ENCODE measurements around the gene ODF2.
"Not testable (repeated sequence)": the region's sequence is repeated elsewhere in the genome, so short reads cannot be mapped to it uniquely, and the experiment has no call there.

Gene ODF2

DNA sequence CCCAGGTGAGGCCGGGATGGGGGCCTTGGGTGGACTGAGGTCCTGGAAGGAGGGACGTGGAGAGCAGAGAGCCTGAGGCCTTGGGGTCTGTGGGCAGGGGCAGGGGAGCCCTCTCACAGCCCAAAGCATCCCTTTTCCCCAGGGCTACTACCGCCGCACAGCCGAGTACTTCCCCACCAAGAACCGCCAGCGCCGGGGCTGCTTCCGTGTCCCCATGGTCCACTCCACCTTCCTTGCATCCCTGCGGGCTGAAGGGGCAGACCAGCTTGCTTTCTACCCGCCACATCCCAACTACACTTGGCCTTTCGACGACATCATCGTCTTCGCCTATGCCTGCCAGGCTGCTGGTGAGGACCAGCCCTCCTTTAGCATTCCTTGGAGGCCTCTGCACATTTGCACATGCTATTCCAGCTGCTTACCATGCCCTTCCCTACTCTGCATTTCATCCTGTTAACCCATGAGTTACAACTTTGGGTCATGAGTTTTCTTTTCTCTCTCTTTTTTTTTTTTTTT, 31.5 kb upstream of the ODF2 start:
- no peak for DNase-seq

DNA sequence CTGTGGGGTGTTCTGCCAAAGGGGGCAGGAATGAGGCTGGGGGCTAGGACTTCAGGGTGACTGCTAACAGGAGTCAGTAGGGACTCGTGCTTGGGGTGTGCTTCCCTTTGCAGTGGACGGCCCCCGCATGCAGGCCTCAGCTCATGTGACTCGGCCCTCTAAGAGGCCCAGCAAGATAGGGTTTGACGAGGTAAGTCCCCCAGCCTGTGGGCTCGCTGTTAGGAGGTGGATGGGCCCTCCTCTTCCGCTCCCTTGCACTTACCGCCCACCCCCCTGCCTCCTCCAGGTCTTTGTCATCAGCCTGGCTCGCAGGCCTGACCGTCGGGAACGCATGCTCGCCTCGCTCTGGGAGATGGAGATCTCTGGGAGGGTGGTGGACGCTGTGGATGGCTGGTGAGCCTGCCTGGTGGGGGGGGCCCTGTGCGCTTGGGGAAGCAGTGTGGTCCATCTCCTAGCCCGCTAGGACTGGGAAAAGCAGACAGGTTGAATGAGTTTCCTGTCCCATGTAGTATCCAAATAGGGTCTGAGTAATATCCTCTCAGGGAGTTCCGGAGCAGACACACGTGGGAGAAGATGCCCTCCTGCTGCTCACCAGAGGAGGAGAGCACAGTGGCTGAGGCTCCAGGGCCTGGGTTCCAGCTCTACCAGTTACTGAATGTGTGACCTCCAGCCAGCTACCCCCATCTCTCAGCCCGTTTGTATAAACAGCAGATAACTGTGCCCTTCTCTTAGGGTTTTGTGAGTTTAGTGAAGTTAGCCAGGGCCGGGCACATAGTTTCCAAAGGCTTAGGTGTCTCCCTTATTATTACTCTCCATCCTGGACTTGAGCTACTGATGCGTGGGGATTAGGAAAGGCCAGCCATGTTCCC, 26.9 kb upstream of the ODF2 start:
- no peak for DNase-seq

DNA sequence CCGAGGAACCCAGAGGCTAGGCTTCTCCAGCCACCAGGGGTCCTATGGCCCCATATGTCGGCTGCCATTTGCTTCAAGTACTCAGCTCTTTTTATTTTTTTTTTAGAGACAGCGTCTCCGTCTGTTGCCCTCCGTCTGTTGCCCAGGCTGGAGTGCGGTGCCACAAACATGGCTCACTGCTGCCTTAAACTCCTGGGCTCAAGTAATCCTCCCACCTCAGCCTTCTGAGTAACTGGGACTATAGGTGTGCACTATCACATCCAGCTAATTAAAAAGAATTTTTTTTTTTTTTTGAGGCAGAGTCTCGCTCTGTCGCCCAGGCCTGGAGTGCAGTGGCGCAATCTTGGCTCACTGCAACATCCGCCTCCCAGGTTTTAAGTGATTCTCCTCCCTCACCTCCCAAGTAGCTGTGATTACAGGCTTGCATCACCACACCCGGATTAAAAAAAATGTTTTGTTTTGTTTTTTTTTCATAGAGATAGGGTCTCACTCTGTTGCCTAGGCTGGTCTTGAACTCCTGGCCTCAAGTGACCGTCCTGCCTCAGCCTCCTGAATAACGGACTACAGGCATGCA, 26.2 kb upstream of the ODF2 start:
- no peak for DNase-seq

DNA sequence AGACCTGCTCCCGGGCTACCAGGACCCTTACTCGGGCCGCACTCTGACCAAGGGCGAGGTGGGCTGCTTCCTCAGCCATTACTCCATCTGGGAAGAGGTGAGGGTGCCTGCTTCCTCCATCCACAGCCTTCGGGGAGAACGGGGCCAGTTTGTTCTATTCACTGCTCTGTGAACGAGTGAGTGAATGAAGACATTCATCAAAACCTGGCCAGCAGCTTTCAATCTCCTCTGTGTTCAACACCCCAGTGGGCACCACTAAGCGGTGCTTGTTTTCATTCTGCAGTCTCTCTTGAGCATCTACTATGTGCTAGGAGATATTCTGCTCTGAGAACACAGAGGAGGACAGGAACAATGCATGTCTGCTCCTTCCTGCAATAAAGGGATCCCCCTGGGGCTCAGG, 24.6 kb upstream of the ODF2 start:
- DNase-seq = no peak

DNA sequence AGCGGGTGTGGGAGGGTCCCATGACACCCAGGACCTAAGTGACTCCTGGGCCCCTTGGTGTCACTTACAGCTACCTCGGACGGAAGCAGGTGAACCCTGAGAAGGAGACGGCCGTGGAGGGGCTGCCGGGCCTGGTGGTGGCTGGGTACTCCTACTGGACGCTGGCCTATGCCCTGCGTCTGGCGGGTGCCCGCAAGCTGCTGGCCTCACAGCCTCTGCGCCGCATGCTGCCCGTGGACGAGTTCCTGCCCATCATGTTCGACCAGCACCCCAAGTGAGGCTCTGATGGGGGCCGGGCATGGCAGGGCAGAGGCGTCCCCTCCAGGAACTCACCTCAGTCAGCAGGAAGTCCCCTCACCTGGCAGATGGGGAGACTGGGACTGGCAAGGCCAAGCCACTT, 21.5 kb upstream of the ODF2 start:
- DNase-seq = no peak

DNA sequence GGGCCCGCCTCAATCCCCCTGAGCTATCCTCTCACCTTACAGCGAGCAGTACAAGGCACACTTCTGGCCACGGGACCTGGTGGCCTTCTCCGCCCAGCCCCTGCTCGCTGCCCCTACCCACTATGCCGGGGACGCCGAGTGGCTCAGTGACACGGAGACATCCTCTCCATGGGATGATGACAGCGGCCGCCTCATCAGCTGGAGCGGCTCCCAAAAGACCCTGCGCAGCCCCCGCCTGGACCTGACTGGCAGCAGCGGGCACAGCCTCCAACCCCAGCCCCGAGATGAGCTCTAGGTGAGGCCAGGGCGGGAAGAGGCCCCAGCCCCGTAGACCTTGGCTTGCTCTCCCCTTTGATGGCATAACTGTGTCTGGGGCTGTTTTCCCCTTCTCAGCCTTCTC, 20.2 kb upstream of the ODF2 start:
- no peak for DNase-seq

DNA sequence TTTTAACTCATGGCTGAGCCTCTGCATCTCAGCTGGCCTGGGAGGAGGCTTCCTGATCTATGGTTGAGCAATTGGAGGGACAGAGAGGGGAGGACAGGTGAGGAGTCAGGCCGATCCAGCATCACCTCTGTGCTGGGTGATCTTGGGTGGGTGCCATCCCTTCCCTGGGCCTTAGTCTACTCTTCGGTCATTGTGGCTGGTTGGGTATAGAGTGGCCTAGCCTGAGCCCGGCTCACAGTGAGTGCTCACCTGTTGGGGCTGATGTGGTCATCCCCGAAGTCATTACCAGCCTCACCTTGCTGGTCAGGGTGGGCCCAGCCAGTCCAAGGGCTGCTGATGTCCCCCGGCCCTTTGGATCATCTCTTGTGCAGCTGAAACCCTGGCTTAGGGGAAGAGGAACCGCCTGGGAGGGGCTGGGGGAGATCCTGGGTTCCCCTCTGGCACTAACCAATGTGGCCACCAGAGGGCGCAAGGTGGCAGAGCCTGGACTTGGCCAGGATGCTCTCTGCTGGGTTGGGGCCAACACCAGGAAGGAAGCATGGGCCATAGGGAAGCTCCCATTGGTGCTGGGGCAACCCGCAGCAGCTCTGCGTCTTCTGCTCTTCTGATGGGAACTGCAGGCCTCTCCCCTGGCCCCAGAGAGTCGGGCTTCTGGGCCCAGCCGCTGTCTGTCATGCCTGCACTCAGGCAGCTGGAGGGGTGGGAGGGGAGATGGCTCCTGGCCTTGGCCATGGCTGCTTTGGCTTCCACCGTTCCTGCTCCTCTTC, 17.3 kb upstream of the ODF2 start:
- peak; percentile 86 for DNase-seq

DNA sequence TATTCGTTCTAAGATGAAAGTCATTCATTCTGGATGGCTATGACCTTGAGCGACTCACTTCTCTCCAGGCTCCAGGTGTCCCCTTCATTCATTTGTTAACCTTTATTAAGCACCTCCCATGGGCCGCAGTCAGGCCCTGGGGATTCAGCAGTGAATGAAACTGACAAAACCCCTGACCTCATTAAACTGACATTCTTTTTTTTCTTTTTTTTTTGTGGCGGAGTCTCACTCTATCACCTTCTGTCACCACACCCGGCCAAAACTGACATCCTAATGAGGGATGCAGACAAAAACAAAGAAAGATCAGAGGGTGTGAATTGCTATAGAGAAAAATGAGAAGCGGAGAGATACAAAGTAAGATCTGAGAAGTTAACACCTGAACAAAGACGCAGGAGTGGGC, 16.5 kb upstream of the ODF2 start:
- no peak for DNase-seq

DNA sequence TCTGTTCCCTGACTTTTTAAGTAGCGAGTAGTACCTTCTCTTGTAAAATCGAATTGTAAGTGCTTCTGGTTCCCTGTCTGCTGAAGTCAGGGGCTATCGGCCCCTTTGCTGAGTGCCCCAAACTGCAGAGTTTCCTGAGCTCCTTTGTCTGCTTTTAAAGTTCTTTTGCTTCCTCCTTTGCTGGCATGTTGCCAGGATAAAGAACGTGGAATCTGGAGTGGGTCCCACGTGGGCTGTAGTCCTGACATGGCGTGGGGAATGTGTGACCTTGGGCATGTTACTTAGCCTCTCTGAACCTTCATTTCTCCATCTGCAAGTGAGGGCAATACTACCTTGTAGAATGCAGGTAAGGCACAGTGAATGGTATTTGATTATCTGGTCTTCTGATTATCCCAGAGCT, 13.7 kb upstream of the ODF2 start:
- no peak for DNase-seq

DNA sequence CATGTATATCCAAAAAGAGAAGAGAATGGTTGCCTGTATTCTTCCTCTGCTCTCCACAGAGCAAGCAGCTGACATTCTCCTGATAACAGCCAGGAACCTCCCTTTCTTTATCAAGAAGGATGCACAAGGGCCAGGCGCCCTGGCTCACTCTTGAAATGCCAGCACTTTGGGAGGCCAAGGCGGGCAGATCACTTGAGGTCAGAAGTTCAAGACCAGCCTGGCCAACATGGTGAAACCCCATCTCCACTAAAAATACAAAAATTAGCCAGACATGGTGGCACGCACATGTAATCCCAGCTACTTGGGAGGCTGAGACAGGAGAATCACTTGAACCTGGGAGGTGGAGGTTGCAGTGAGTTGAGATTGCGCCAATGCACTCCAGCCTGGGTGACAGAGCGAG, 9.3 kb upstream of the ODF2 start:
- DNase-seq = not testable (repeated sequence)

DNA sequence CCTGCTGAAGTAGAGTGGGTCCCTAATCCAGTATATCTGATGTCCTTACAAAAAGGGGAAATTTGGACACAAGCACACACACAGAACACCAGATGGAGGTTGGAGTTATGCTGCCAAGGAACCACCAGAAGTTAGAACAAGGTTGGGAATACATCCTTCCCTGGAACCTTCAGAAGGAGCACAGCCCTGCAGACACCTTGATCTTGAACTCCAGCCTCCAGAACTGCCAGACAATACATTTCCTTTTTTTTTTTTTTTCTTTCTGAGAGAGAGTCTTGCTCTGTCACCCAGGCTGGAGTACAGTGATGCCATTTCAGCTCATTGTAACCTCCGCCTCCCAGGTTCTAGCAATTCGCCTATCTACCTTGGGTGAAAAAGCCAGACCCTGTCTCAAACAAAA, 7.1 kb upstream of the ODF2 start:
- no peak for DNase-seq

DNA sequence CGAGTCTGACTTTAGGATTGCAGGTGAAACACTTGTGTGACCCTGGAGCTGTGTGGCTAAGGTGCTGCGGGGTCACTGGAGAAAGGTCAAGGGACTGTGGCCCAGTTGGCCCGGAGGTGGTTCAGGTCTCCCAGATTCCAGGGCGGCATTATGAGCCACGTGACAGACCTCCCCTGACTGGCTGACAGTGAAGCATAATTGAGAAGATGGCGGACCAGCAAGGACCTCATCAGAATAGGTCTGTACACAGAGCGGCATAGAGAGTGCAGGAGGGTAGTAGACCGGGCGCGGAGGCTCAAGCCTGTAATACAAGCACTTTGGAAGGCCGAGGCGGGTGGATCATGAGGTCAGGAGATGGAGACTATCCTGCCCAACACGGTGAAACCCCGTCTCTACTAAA, 815 bp upstream of the ODF2 start:
- DNase-seq = no peak

DNA sequence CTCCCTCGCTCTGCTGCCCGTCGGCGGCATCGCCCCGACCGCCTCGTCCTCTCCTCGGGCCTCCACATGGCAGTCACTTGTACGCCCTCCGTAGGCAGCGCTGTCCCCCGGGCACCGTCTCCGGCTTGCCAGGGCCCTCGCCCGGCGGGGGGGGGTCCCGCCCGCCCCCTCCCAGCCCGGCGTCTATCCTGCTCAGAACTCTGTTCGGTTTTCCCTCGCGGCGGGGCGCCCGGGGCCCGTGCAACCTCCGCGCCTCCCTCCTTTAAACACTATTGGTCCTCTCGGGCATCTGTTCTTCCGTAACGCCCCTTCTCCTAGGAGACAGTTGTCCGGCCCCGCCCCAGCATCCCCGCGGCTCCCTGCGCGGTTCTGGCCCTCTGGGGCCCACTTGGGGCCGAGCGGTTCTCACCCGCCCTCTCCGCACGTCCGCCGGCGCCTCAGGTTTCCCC, 831 bp downstream of the ODF2 start:
- peak; percentile 75 for DNase-seq

DNA sequence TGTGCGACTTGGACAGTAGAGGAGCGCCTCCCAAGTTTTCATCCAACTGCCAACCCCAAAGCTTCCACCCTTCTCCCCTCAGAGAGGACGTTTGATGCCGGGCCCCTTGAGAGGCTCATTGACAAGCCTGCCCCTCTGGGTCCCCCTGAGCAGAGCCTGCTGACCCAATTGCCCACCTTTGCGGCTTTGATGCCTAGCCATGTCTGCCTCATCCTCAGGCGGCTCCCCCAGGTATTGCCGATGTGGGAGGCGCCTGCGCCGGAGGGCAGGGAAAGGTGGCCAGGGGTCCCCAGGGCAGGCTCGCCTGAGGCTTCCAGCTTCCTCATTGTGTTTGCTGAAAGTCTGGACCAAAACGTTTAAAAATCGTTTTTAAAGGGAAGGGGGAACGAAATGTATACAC, 1.4 kb downstream of the ODF2 start:
- no peak for DNase-seq

DNA sequence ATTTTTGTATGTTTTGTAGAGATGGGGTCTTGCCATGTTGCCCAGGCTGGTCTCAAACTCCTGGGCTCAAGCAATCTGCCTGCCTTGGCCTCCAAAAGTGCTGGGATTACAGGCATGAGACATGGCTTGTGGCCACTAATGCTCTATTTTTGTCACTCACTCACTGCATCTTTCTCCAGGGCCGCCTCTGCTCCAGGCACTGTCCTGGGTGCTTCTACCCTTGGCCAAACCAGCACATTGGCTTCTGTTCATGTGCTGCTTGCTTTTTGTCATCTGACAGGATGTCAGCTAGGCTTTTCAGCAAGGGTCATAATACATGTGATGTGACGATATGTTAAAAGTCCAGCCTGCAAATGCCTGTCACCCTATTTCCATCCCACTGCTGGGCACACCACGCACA, 3.2 kb downstream of the ODF2 start:
- no peak for DNase-seq

DNA sequence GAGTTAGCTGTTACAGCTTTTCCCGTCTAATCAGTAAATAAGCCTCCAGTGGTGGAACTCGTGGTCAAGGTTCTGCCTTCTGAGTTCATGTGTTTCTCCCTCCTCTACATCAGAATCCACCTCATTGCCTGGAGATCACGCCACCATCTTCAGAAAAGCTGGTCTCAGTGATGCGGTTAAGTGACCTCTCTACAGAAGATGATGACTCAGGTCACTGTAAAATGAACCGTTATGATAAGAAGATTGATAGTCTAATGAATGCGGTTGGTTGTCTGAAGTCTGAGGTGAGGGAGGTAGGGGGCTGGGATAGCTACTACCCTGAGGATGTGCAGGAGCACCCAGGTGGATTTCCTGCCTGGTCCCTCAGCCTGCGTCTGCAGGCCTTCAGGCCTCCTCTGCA, 13.3 kb downstream of the ODF2 start:
- no peak for DNase-seq

DNA sequence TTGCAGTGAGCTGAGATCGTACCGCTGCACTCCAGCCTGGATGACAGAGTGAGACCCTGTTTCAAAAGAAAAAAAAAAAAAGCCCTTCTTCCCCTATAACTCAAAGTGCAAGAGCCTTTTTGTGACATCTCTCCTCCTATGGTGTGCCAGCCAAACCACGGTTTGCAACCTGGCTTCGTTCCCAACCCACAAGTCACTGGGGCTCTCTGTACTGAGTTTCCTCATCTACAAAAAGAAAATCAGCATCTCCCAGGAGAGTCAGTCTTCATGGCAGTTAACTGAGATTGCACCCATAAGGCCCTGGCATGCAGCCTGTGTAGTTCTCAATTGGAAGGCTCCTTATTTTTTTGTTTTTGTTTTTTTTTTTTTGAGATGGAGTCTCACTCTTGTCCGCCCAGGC, 14.8 kb downstream of the ODF2 start:
- peak; percentile 12 for DNase-seq

DNA sequence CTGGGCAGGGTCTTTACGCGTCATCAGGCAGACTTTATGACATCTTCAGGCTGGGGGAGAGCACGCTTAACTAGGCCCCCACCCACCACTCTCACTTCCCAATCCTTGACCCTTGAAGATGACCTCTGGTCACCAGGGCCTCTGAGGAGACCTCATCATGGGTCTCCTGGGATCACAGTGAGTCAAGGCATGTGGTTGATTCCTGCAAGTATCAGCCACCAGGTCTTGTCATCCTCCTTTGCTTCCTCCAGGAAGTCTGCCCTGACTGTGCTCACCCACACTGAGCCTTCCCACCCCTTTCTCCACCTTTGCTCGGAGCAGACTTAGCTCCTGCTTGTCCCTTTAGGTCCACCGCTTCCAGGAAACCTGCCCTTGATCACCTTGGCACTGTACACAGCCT, 17.3 kb downstream of the ODF2 start:
- DNase-seq = no peak

DNA sequence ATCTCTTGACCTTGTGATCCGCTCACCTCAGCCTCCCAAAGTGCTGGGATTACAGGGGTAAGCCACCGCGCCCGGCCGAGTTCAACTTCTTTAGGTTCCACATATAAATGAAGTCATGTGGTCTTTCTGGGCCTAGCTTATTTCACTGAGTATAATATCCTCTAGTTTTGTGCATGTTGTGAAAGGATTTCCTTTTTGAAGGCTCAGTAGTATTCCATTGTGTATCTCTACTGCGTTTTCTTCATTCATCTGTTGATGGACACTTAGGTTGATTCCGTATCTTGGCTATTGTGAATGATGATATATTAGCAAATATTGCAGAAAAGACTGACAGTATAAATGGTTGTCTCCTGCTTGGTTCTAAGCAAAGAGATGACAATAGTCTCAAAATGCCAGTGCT, 20.1 kb downstream of the ODF2 start:
- no peak for DNase-seq

DNA sequence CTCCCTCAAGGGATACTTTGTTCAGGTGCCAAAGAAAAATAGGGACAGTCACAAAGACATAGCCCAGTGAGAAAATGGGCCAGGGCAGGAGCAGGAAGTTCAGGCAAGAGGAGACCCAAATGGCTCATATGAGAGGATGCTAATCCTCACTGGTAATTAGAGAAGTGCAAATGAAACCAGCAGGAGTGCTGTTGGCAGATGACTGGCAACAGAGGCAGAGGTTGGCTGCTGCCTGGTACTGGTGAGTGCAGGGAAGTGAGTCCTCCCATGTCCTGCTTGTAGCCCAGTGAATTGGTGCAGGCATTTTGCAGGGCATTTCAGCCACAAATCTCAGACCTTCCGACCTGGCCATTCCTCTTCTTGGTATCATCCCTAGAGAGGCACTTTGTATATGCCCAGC, 23.5 kb downstream of the ODF2 start:
- DNase-seq = no peak

DNA sequence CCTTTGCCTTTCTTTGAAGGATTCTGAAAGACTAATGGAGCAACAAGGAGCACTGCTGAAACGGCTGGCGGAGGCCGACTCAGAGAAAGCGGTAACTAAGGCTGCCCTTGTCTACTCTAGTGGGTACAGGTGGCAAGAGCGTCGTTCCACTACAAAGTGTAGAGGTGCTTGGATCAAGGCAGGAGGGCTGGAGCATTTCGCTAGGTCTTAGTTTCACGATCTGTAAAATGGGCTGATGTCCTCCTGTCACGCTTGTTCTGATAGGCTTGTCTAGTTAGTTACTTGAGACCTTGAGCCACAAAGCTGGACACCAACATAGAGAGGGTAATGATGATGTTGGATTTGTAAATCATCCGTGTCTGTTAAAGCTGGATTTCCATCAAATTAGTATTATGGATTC, 25.8 kb downstream of the ODF2 start:
- no peak for DNase-seq

DNA sequence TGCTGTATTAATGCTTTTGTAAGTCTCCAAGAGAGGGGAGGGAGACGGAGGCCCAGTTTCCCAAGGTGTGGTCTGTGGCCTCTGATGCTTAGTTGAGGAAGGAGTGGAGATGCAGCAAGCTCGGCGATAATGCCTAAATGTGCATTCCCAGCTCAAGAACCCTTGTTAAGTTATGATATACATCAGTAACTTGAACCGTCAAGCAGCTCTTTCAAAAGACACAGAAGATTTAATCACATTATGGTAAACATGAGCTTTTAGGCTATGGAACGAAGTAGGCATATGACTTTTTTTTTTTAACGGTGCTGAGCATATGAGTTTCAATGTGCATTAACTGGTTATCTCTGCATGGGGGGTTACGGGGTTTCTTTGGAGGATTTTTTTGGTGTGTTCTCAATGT, 26.4 kb downstream of the ODF2 start:
- DNase-seq = no peak

DNA sequence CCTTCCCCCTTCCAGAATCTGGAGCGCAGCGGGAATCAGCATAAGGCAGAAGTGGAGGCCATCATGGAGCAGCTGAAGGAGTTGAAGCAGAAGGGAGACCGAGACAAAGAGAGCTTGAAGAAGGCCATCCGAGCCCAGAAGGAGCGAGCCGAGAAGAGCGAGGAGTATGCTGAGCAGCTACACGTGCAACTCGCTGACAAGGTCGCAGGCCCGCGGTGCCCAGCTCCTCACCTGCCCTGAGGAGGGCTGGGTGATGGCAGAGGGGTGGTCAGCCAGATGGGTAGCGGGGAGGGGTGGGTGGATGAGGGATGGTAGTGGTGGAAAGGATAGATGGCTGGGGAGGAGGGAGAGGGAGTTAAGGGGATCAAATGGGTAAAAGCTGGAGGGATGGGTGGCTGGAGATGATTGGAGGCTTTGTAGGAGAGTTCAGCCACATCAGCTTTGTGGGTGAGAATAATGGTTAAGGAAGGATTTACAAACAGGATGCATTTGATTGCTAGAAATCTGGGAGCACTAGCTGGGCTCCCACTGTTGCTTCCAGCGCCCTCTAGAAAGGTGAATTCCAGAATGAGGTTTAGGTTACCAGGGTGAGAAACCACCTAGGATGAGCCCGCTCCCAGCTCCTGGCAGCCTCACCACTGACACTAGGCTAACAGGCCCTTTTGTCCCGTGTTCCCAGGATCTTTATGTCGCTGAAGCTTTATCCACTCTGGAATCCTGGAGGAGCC, 29.0 kb downstream of the ODF2 start:
- no peak for DNase-seq
